WERI-Rb-1 (cell line): ENCODE measurements around the gene MYH6.
"Not testable (repeated sequence)": the region's sequence is repeated elsewhere in the genome, so short reads cannot be mapped to it uniquely, and the experiment has no call there.

Experiments
- DNase-seq: peaks from one replicate; pipeline ENCODE4 v3.0.0-alpha.2; 2020
- H3K27ac ChIP-seq: fragments of 250-450 bp; sonication (Bioruptor Pico); 2 replicates; pipeline ENCODE4 v1.5.1; 2020; ENCODE audit warnings: mild to moderate bottlenecking, moderate library complexity
- H3K27me3 ChIP-seq: fragments of 250-450 bp; sonication (Bioruptor Pico); 2 replicates; pipeline ENCODE4 v1.5.1; 2021; ENCODE audit warnings: mild to moderate bottlenecking, low read depth, moderate library complexity; ENCODE audit not compliant: insufficient read depth, severe bottlenecking
- H3K36me3 ChIP-seq: fragments of 250-450 bp; sonication (Bioruptor Pico); 2 replicates; pipeline ENCODE4 v1.5.1; 2020; ENCODE audit warnings: mild to moderate bottlenecking, moderate library complexity
- H3K4me3 ChIP-seq: 2 replicates; pipeline ENCODE4 v1.5.1; 2011; ENCODE audit warnings: low read depth, mild to moderate bottlenecking, control low read depth, low read length
- H3K9me3 ChIP-seq: fragments of 250-450 bp; sonication (Bioruptor Pico); 2 replicates; pipeline ENCODE4 v1.5.1; 2021; ENCODE audit warnings: mild to moderate bottlenecking, moderate library complexity; ENCODE audit not compliant: severe bottlenecking
- TF ChIP-seq, protein P1 (sequence below): IDR thresholded peaks from 2 replicates; pipeline ENCODE4 v1.5.1; 2011; ENCODE audit warnings: low read depth, mild to moderate bottlenecking, control low read depth, inconsistent platforms, low read length

MYH6 gene

DNA sequence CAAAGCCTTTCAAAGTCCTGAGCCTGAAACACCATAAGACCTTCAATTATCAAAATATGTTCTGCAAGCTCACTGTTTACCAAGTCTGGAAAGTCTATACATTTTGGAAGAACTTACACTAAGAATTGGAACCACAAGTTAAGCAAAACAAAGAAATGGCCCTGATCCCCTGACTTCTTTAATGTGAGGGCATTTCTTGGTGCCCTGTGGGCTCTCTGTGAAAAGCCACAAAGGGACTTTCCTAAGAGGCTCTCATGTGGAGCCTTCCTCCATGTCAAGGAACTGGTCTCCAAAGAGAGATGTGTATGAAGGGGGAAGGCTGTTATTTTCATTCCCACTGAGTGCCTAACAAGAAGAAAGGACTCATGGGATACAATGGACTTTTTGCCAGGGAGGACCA, 13.5 kb upstream of the MYH6 start:
- Histone ChIP-seq H3K4me3 (no peak overlapping the region), H3K9me3 (no peaks in the 10 kb centered on the region), H3K27me3 (no peaks in the 10 kb centered on the region), H3K36me3 (no peaks in the 10 kb centered on the region), H3K27ac (no peak overlapping the region)
- TF ChIP-seq, protein P1, sequence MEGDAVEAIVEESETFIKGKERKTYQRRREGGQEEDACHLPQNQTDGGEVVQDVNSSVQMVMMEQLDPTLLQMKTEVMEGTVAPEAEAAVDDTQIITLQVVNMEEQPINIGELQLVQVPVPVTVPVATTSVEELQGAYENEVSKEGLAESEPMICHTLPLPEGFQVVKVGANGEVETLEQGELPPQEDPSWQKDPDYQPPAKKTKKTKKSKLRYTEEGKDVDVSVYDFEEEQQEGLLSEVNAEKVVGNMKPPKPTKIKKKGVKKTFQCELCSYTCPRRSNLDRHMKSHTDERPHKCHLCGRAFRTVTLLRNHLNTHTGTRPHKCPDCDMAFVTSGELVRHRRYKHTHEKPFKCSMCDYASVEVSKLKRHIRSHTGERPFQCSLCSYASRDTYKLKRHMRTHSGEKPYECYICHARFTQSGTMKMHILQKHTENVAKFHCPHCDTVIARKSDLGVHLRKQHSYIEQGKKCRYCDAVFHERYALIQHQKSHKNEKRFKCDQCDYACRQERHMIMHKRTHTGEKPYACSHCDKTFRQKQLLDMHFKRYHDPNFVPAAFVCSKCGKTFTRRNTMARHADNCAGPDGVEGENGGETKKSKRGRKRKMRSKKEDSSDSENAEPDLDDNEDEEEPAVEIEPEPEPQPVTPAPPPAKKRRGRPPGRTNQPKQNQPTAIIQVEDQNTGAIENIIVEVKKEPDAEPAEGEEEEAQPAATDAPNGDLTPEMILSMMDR, result no peak
- DNase-seq, result no peak

DNA sequence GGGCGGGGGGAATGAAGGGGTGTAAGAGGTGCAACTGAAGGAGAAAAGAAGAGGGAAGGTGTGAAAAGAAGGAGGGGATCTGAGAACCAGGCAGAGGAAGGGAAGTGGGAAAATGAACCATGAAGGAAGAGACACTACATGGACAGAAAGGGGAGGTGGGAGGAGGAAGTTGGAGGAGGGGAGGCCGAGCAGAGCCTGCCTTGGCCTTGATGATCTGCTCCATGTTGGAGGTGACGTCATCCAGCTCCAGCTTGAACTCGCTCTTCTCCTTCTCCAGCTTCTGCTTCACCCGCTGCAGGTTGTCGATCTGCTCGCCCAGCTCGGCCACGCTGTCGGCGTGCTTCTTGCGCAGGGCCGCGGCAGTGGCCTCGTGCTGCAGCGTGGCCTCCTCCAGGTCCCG, 11.6 kb upstream of the MYH6 start:
- DNase-seq, H3K27me3 ChIP-seq, H3K36me3 ChIP-seq, H3K4me3 ChIP-seq, H3K9me3 ChIP-seq, H3K27ac ChIP-seq: not testable (repeated sequence)

DNA sequence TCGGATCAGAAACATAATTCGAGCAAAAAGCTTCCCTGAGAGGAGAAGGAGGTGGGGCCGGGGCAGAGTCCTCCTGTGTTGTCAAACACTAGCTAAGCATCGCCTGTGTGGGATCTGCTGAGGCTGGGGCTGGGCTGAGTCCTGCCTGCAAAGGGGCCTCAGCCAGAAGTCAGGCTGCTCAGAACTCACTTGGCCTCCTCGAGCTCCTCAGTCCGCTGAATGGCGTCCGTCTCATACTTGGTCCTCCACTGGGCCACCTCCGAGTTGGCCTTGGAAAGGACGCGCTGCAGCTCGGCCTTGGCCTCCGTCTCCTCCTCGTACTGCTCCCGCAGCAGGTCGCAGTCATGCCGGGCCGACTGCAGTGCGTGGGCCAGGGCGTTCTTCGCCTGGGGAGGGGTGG, 9.9 kb upstream of the MYH6 start:
- H3K9me3 ChIP-seq, result no peaks in the 10 kb centered on the region
- no peaks in the 10 kb centered on the region for H3K27me3 ChIP-seq
- no peak for DNase-seq
- H3K36me3 ChIP-seq, result no peaks in the 10 kb centered on the region
- TF ChIP-seq, protein P1, result no peak
- H3K4me3 ChIP-seq, result no peak overlapping the region
- H3K27ac ChIP-seq, result no peak overlapping the region

DNA sequence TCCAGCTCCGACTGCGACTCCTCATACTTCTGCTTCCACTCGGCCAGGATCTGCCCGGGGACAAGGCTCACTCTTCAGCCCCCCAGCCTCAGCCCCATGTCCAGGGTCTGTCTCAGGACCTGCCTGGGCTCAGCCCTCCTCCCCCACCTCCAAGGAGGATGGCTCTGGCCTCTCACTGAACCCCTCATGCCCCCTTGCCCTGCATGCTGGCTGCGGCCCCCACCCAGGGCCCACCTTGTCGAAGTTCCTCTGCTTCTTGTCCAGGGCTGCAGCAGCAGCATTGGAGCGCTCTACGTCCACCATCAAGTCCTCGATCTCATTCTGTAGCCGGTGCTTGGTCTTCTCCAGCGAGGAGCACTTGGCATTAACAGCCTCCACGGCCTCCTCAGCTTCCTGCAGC, 9.2 kb upstream of the MYH6 start:
- not testable (repeated sequence) for H3K9me3 ChIP-seq, H3K27me3 ChIP-seq, H3K36me3 ChIP-seq, H3K27ac ChIP-seq, H3K4me3 ChIP-seq, DNase-seq

DNA sequence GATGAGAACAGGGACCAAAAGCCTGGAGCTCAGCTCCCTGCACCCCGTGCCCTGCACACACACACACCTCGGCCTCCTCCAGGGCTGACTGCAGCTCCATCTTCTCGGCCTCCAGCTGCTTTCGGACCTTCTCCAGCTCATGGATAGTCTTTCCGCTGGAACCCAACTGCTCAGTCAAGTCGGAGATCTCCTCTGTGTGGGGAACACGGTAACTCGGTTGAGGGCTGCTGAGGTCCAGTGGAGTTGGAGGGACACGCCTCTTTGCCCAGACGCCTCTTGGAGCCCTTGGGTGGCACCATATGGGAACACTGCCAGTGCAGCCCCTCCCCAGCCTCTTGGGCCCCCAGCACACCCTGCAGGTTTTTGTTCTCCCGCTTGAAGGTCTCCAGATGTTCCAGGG, 8.7 kb upstream of the MYH6 start:
- H3K27me3 ChIP-seq, result no peaks in the 10 kb centered on the region
- DNase-seq, result no peak
- no peak overlapping the region for H3K27ac ChIP-seq
- H3K36me3 ChIP-seq, result no peaks in the 10 kb centered on the region
- no peaks in the 10 kb centered on the region for H3K9me3 ChIP-seq
- TF ChIP-seq, protein P1, result no peak
- H3K4me3 ChIP-seq, result no peak overlapping the region

DNA sequence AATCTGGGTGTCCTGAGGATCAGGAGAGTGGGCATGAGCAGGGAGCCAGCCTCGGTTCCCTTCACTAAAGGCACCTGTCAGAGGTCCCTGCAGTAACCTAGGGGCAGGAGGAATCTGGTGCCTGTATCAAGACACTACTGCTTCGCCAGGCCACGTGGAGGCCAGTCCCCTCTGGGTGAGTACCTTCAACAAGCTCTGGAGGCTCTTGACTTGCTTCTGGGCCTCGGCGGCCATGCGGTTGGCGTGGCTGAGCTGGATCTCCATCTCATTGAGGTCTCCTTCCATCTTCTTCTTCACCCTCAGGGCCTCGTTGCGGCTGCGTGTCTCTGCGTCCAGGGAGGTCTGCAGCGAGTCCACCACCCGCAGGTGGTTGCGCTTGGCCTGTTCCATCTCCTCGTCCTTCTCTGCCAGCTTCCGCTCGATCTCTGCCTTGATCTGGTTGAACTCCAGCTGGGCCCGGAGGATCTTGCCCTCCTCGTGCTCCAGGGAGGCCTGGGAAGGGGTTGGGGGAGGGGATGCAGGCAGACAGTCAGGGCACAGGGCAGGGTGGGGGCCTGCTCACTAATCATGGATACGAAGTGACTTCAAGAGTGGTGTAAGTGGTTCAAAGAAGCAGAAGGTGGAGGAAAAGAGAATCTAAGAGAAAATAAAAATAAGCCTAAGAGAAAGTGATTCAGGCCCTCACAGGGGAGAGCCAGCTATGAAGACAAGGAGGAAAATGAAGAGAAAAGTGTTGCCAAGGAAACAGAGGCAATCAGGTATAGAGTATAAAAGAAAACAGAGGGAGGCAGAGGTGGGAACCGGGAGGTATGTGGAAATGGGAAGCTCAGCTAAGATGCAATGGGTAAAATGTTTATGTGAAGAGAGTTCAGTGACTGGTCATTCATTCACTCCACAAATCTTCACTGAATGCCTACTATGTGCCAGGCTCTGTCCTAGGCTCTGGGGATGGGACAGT, 8.0 kb upstream of the MYH6 start:
- Histone ChIP-seq H3K36me3 (no peaks in the 10 kb centered on the region), H3K27ac (no peak overlapping the region), H3K4me3 (no peak overlapping the region), H3K27me3 (no peaks in the 10 kb centered on the region), H3K9me3 (no peaks in the 10 kb centered on the region)
- no peak for DNase-seq
- TF ChIP-seq, protein P1, result no peak
